Stimulated activated CD4-positive, alpha-beta T cell treated with anti-CD3 and anti-CD28 coated beads, Interleukin-15, amount 100 ng/mL, for 24 hours (primary cell): ENCODE data around the gene HAGH.

Source experiments
- DNase-seq: peaks from one replicate; pipeline ENCODE4 v3.0.0-alpha.2; 2020

The HAGH gene

GRCh38 chr16:1786242-1787055 lies 40.2 kb downstream of the HAGH start:
- peak; percentile 1 for DNase-seq

DNA sequence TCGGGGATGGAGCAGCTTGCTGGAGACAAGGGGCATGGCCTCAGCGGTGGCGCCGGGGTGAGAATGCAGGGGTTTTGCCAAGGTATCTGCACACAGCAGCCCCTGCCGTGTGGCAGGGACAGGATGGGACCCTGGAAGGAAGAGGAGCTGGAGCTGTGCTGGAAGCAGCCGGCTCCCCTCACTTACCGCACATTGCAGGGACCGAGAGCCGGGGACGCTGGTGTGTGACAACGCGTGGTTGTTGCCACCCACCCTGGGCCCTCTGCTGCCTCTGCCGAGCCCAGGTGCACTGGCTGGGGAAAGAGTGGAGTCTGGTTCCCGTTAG lies 40.8 kb downstream of the HAGH start:
- DNase-seq = no peak

GRCh38 chr16:1784977-1785845 lies 41.4 kb downstream of the HAGH start:
- DNase-seq = no peak

DNA sequence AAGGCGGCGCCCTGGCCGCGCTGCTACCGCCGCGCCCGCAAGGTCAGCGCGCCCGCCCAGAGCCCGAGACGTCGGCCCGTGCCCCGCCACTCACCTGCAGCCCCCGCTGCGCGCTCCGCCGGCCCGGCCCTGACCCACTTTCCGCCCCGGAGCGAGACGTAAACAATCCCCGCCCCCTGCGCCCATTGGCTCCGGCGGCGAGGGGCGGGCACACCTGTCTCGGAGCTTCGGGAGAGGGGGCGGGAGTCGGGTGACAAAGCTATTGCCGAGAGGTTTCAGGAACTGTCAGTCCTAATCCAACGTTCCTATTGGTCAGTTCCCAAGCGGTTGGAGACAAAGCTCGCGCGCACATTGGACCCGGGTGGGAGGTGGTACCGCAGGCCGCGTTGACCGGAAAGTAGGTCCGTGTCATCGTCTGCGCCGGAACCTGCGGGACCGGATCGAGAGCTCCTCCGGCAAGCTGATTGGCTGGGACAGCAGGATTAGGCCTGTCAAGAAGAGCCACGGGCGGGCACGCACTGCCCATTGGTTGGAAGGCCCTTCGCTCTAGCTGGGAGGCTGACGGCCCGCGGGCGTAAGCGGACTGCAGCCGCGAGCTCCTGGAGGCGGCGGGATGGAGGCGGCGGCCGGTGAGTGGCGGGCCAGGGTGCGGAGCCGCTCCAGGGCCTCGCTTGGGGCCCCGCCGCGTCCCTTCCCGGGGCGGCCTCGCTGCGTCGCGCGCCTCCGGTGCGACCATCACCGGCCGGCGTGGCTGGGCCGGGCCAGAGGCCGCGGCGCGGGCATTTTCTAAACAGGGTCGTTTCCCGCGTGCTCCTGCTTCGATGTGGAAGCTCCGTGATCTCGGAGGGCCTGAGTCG lies 44.0 kb downstream of the HAGH start, which contains the start of the genes NUBP2 and SPSB3:
Gene NUBP2 (plus strand): TSS at position 553 of the 857 bp plus-strand sequence. CDS start 61 bp downstream, at position 614.
Gene SPSB3 (minus strand): TSS at position 164 of the 857 bp plus-strand sequence. CDS start 1,088 bp downstream, outside the sequence.
- DNase-seq = peak; percentile 99

- peak; percentile 42 for DNase-seq
Measured at GRCh38 chr16:1781758-1782407, 44.7 kb downstream of the HAGH start.

DNA sequence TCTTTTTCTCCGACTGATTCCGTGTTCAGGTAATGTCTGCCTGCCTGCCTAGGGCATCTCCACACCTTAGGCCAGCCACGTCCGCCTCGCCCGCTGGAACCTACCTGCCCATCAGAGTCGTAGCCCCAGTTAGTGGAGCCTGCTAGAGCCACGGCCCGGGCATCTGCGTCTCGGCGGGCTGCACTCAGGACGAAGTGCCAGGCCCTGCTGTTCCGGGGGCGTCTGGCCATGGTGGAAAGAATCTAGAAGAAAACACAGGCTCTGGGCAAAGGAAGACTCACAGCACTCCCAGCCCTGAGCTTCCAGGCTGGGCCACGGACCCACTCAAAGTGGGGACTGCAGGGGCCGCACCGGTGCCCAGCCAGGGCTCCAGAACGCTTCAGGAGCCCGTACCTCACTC lies 45.4 kb downstream of the HAGH start:
- DNase-seq = no peak

- DNase-seq = no peak
Measured at GRCh38 chr16:1780677-1781072, 46.0 kb downstream of the HAGH start.

DNA sequence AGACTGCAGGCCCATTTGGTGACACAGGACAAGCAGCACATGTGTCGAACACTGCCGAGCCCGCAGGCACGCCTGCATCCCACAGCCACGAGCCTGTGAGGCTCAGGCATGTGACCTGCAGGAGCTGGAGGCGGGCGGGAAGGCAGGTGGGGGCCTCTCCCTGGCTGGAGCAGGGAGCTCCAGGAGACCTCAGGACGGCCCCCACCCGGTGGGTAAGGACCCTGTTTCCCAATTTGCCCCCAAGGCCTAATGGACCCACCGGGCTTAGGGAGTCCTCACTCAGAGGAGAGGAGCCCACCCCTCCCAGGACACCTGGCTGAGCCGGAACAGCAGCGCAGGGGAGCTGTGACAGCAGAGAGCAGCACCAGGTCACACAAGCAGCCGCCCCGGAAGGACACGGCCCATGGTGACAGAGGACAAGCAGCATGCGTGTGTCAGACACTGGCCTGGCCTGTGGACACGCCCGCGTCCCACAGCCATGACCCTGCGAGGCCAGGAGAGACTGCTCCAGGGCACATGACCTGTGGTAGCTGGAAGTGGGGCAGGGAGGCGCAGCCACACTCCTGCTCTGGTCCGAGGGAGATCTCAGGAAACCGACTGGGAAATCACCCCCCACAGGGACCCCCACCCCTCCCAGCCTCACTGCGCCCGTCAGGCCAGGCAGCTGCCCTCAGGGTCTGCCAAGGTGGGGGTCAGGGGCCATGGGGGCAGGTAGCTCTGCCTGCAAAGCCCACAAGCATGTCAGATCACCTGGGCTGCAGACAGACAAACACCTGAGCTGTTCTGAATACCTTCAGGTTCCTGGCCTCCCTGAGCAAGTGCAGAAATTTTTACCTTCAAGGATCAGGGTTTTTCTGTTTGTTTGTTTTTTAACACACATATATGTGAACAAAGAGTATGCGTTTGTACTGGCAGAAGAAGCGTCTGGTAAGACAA lies 46.6 kb downstream of the HAGH start:
- DNase-seq = no peak

GRCh38 chr16:1779234-1779701 lies 47.4 kb downstream of the HAGH start:
- DNase-seq = no peak

DNA sequence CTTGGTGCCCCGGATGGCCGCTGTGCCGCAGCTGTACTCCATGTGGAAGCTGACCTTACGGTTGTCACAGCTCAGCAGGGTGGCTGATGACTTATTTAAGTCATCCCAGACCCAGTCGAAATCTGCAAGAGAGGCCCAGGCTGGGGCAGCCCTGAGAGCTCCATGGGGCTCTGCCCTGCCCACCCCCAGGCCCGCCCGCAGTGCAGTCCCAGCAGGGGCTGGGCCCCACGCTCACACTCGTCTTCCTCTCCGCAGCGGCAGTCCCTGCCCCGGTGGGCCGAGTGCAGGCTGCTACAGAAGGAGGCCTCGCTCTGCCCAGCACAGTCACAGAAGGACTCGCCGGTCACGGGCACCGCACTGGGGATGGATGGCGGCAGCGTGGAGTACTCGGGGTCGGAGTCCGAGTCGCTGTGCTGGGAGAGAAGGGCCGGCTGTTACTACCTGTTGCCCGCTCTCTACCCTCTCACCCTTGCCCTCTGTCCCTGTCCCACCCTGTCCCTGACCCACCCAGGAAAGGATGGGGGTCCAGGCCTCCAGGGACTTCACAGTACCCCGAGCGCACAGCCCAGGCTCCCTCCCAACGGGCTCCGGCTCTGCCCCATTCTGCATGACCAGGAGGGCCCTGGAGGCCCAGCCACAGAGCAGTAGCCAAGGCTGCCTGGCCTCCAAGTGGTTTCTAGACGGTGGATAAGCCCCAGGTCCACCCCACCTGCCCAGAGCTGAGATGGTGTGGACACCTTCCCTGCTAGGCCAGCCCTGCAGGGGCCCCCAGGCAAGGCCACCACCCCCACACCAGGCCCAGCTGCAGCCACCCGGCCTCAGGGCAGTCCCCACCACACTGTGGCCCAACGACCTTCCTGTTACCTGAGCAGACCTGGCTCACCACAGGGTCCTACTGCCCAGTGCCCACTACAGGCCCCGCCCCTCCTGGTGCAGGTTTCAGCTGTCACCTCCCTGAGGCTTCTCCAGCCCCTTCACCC lies 48.1 kb downstream of the HAGH start:
- DNase-seq = no peak

DNA sequence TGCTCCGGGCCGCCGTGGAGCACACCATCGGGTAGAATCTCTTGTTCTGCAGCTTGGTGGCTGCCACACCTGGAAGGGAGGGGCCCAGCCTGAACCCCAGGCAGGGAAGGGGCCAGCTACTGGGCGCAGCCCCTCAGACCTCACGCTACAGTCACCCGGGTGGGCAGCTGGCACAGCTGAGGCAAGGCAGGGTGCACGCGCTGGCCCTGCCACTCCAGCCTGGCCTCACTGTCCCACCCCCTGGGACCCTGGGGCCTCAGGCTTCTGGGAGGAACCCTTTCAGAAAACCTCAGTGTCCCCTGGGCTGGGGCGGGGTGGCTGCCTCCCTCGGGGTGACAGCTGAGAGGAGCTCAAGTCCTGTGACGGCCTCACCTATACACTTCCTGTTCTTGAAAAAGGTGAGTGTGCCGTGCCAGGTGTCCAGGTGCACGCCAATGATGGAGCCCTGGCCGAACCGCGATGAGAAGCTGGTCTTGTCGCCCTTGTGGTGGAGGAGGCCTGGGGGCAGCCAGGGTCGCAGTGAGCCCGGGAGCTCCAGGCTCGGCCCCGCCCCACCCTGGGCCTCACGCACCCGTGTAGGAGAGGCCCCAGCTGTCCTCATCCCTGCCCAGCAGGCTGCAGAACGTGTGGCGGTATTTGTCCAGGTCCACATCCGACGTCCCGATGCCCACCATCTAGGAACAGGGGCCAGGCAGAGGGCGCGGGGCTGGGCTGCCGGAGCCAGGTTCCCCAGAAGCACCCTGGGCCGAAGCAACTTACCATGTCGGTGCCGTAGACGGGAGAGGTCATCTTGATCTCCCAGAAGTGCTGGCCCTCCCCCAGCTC lies 49.0 kb downstream of the HAGH start:
- DNase-seq = no peak

DNA sequence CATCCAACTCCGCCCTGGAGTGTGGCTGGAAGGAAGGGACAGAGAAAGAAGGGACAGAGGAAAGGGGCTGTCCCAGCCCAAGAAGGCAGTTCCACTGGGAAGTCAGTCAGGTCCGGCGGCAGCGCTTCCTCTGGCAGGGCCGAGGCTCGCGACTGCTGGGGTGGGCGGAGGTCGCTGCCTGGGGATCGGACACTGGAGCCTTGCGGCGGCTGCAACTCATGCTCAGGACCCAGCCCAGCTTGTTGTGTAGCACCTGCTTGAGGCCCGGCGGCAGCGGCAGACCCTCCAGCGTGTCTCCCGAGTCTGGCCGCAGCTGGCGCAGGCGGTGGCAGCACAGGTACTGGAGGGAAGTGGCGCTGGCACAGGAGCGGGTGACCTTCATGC lies 49.6 kb downstream of the HAGH start:
- no peak for DNase-seq

DNA sequence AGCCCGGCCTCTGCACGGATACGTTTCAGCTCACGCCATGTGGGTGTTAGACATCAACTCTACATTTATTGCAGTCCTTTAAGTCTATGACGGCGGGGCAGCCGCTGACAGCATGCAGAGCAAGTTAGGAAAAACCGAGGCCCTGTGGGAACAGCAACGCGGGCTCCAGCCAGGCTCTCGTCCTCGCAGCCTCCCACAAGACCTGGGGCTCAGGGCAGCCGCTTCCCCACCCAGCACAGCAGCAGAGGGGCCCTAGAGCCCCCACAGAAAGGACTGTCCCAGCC lies 50.0 kb downstream of the HAGH start:
- DNase-seq = no peak

GRCh38 chr16:1775846-1776671 lies 50.6 kb downstream of the HAGH start:
- no peak for DNase-seq

DNA sequence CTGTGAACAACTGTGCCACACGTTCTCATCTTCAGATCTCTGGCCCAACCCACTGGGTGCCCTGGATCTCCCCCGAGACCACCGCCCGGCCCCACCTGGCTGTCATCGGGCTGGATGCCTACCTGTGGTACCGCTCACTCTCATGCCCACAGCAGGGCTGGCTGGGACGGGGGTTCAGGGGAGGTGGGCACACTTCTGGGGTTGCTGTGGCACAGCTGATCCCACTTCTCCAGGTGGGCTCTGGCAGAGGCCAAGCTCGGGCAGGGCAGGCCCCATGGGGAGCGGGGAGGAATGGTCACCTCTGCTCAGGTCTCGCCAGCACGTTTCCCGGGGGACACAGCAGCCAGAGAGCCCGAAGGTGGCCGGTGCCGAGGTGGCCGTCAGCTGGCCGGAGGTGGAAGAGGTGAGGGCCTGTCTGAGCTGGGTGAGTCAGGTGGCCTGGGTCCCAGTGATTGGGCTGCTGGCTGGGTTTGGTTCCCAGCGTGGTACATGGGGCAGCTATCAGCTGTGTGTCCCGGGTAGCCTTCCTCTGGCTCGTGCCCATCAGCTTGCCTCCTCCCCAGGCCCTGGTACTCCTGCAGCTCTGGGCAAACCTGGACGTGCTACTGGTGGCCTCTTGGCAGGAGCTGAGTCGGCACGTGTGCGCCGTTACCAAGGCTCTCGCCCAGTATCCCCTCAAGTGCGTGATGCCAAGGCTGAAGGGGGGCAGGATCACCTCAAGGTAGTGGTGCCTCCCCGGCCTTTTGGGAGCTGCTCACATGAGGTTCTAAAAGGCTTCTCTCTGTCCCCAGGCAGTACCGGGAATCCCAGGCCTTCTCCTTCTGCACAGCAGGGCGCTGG lies 51.4 kb downstream of the HAGH start:
- DNase-seq = no peak

DNA sequence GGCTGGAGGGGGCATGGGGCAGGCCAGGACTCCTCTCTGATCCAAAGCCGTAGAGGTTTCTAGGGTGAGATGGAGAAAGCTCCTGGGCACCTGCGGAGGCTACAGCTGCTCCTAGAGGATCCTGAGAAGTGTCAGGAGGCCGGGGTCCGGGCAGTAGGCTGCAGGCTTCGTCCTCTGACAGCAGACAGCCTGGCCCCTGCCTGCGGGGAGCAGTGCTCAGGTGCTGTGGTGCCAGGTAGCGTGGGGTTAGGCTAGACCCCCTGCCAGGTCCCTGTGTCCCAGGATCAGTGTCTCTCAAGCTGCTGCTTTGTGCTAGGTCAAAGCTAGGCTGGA lies 52.2 kb downstream of the HAGH start:
- DNase-seq = no peak

- DNase-seq = no peak
Measured at GRCh38 chr16:1773703-1774447, 52.8 kb downstream of the HAGH start.
